HPDE6-E6E7 (cell line): Measurements from ENCODE around the gene PACSIN2.
"Not testable (repeated sequence)": the region's sequence is repeated elsewhere in the genome, so short reads cannot be mapped to it uniquely, and the experiment has no call there.

Experiments
- DNase-seq: peaks from one replicate; pipeline ENCODE4 v3.0.0; 2011; ENCODE audit warnings: missing footprints; ENCODE audit errors: extremely low spot score

The PACSIN2 gene

DNA sequence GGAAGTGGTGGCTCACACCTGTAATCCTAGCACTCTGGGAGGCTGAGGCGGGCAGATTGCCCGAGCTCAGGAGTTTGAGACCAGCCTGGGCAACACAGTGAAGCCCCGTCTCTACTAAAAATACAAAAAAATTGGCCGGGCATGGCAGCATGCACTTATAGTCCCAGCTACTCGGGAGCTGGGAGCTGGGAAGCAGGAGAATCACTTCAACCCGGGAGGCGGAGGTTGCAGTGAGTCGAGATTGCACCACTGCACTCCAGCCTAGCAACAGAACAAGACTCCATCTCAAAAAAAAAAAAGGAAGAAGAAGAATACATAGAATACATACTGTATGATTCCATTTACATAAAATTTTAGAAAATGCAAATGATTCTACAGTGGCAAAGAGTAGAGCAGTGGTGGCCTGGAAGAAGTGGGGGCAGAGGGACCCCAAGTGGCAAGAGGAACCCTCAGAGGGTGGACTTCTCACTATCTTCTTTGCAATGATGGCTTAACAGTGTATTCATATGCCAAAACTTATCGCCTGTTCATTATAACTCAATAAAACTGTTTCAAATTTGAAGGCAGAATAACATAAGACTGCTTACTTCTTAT, 22.0 kb downstream of the PACSIN2 start:
- DNase-seq: no peak

DNA sequence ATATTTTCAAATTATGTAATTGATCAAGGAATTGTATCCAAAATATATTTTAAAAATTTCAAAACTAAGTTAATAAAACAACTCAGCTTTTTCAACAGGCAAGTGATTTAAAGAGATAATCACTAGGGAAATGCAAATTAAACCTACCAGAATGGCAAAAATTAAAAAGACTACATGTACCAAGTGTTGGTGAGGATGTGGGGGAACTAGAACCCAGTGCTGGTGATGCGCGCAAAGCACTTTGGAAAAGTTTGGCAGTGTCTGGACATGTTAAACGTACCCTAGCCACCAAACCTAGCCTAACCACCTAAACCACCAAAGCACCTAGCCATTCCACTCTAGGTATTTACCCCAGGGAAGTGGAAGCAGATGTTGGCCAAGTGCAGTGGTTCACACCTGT, 22.9 kb downstream of the PACSIN2 start:
- no peak for DNase-seq

DNA sequence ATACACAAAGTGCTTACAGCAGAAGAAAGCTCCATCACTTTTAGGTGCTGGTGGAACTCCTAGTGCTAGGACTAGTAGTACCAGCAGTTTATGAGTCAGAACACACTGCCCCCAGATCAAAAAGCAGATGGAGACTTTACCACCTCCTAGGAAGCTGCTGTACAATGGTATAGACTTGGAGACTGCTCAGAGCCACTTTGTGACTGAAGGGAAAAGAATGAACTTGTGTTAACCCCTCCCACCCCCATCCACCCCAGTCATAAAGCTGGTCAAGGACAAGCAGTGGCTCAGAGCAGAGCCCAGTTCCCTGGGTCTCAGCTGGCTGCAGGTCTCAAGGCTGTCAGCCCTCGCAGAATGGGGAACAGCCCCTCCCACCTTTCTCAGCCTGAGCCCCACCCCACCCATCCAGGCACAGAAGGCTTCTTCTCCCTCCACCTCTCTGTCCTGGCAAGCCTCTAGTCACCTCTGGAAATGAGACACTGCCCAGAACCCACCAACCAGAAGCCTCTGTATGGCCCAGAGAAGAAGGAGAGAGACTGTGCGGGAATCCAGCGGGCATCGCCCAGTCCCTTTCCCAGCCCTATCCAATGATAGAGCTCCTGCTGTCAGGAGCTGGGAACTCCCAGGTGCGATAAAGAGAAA, 23.8 kb downstream of the PACSIN2 start:
- no peak for DNase-seq

DNA sequence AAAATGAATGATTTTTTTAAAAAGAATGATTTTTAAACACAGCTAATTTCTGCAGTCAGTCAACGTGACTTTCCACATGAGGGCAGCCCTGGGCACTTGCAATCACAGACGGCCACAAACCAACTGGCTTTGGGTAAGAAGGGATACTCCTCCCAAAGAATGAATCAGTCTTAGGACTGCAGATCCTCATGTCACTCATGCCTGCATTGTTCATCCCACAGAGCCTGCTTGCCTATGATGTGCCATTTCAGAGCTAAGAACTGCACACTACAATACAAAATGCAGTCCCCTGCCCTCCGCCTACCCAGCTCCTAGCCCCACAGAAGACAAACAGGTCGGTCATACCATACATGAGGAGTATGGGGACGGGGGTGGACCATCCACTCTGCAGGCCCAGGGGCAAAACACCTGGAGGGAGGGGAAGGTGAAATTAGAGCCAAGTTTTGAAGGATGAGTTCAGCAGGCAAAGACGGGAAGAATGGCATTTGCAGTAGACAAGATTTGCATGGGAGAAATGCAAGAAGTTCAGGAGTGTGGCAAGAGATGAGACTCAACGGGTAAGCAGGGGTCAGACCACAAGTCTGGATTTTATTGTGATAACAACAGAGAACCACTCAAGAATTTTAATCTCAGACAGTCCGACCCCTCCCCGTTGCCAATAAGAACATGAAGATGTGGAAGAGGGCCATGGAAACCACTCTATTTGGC, 24.7 kb downstream of the PACSIN2 start:
- DNase-seq: peak; percentile 86

DNA sequence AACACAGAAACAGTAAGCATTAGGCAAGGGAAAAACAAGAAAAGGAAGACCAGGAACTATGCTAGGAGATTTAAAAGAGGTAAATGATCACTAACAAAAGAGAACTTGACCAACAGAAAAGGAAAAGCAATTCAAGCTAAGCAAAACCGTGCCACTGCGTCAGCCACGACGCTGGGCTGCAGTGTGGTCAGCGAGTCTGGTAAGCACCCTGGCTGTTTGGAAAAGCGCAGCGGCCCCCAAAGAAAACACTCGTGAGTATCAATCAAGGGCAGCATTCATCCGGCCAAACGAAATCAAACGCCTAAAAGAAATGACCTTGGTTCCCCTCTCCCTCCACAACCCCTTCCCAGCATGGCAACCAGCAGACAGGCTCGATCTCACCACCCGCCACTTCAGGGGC, 28.8 kb downstream of the PACSIN2 start:
- no peak for DNase-seq

DNA sequence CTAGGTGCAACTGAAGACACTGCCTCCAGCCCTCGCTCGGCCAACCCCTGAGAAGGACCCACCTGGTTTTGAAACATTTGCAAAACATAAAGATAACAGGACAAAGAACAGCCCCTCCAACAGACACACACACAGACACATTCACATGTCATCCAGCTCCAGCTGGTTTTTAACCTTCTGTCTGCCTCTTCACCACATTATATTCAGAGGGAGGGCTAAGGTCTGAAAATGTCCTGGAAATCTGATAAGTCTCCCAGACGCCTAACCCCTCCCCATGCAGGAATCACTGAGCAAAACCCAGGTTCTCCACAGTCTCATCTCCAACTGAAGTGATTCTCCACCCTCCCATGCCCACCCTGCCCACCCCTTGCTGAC, 29.4 kb downstream of the PACSIN2 start:
- no peak for DNase-seq

DNA sequence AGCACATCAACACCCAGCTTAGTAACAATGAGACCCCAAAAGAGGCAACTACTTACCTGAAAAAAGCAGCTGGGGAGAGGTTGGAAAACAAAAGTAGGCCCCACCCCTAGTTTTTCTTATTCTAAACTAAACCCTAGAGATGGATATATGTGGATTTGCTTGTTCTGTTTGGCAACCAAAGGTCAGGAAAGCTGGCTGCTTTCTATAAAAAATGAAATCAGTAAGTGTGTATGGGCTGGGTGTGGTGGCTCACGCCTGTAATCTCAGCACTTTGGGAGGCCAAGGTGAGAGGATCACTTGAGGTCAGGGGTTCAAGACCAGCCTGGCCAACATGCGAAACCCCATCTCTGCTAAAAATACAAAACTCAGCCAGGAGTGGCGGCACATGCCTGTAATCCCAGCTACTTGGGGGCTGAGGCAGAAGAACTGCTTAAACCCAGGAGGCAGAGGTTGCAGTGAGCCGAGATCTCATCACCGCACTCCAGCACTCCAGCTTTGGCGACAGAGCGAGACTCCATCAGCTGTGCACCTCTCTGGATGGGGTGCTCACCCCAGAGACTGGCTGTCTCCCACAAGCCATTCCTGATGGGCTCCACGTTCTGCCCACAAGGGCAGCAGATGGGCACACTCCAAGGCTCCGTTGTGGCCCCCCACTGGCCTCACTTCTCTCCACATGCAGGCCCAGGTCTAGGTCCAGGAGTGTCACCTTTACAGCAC, 30.0 kb downstream of the PACSIN2 start:
- DNase-seq: no peak

DNA sequence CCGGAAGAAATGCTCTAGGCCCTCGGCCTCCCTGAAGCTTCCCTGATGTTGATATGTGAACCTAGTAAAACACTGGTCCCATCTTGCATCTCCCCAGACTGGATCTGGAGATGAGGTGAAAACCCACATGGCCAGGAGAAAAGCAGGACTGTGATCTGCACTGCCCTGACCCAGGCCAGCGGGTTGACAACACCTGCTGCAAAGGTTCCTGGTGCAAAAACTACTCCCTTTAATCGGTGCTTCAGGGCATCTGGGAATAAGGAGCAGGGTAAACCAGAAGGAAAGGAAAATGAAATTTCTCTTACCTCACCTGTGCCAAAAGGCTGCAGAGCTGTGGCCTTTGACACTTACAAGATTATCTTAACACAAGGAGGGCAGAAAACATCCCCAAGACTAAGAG, 30.6 kb downstream of the PACSIN2 start:
- DNase-seq: no peak

DNA sequence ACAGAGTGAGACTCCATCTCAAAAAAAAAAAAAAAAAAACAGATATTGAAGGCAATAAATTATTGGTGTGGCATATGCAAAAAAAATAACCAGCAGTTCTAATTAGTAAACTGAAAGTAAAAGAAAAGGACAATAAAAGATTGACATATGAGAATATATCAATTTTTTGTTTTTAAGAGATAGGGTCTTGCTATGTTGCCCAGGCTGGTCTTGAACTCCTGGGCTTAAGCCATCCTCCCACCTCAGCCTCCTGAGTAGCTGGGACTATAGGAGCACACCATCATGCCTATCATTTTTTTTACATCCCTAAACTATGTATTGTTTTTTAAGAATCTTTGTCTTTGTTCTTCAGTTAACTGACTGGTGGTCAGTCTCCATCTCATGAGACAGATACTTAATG, 31.5 kb downstream of the PACSIN2 start:
- DNase-seq: no peak

DNA sequence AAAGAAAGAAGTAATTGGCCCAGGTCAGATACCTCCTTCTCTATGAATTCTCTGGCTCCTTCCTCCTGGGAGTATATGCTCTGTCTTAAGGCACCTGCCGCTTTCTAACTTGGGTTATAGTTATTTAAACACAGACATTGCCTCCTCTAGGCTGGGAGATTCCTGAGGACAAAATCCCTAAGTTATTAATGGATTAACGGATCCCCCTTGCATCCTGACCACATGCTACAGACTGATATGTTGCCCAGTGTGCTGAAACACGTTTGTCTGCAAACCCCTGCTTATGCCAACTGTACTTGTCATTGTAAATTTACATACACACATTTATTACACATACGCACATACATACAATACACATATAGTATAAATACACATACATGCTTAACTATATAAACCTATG, 35.3 kb downstream of the PACSIN2 start:
- DNase-seq: no peak

DNA sequence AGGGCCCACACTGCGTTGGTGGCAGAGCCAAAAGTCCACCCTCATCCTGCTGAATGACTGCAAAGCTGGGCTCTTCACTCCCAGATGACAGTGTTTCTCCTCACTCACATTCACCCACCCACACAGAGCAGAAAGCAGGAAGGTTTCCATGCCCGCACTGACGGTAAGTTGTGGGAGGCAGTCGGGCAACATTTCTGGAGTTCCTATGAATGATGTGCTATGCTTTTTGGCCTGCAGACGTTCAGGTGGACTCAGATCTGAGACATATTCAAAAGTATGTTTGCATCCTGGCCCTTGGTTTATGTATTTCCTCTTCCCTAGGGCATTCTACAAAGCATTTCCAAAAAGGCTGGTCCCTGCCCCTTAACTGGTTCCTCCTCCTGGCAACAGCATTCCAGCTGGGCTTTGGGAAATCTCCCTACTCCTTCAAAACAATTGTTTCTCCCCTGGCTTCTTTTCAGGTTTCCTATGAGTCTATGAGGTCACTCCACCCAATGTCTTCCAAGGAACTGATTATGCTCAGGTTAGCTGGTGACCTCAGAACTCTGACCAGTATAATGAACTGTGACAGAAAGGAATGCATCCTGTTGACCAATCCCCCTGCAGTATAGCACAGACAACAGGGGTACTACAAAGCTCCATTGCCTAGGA, 36.4 kb downstream of the PACSIN2 start:
- DNase-seq: no peak

DNA sequence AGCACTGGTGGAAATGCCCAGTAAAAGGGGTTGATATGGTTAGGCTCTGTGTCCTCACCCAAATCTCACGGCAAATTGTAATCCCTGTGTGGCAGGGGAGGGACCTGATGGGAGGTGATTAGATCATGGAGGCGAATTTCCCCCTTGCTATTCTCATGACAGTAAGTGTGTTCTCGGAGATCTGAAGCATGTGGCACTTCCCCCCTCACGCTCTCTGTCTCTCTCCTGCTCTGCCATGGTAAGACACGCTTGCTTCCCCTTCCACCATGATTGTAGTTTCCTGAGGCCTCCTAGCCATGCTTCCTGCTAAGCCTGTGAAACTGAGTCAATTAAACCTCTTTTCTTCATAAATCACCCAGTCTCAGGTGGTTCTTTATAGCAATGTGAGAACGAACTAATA, 37.4 kb downstream of the PACSIN2 start:
- DNase-seq: no peak

DNA sequence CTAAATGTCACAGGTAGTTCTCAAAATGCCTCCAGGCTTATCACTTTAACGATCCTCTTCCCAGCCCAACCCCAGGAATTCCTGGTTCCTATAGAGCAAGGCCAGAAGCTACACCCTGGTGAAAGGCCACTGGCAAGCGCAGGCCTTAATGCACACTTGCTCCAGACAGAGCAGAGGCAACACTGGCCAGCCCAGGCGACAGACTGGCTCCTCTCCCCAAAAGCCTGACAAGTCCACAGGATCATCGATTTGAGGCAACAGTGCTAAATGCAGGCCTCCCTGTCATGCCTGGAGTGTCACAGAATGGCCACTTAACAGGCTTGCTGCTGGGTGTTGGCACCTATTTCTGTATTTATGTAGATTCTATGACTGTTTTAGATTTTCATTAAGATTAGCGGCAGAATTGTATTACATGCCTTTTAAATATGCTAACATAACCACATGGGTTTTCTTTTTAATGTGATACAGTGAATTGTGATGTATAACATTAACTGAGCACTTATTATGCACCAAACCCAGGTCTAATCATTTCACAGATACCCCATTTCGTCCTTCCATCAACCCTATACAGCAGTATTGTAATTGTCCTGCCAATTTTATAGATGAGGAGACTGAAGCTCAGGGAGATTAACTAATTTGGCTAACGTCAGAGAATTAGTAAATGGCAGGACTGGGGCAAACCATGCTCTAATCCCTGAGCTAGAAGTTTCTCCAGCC, 38.6 kb downstream of the PACSIN2 start:
- no peak for DNase-seq

DNA sequence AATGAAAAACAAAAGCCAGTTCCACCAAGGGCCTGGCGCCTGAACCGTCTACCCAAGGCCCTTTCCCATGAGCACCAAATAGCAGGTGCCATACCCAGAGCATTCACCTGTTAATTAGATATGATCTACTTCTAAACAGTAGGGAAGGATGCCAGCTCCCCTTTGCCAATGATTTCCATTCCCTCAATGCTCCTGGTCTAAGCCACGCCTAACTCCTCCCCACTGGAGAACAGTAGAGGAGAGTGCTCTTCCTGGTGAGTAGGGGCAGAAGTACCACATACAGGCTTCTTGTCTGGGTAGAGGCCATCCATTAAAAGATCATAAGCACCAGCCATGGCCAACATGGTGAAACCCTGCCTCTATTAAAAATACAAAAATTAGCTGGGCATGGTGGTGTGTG, 40.7 kb downstream of the PACSIN2 start:
- DNase-seq: no peak

DNA sequence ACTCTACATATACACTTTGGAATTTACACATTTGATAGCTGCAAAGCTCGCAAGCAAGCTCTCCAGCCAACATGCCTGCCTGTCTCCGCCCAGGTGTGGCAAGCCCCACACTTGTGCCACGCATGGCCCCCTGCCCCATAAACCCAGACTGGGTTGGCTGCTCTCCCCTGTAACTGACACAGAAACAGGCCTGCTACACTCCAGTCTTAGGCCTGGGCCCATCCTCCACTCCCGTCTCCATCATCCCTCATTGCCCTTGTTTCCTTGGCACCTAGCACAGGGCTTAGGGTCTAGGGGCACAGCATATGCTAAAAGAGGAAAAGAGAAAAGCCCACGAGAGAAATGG, 41.4 kb downstream of the PACSIN2 start:
- no peak for DNase-seq

DNA sequence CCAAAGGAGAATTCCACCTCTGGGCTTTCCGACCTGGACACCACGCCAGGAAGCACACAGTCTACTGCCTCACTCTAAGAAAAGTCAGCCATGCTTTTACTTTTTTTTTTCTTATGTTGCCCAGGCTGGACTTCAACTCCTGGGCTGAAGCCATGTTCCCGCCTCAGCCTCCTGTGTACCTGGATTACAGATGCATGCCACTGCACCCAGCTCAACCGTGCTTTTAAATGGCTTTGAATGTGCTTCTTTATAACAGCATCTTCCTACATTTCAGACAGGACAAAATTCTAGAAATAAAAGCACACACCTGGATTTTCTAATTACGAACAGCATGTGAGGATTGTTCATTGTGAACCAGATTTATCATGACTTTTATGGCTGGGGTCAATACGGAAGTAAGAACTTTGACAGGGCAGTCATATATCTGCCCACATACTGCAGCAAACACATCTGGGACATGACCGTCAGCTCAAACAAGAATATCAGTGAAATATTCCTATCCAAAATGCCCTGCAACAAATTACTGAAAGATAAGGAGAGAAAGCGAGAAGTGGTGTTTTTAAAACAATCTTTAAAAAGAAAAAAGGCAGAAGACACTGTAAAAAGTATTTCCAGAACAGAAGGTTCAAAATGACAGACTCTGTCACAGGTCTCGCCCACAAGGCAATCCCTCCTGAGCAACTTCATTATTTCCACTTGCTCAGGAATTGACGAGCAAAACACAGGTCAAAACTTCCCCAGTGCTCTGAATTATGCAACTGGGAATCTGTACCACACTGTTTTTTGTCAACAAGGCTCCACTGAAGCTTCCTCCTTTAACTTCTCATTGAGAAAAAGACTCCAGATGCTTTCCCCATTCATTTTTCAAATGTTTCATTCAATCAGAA, 42.1 kb downstream of the PACSIN2 start:
- DNase-seq: no peak

DNA sequence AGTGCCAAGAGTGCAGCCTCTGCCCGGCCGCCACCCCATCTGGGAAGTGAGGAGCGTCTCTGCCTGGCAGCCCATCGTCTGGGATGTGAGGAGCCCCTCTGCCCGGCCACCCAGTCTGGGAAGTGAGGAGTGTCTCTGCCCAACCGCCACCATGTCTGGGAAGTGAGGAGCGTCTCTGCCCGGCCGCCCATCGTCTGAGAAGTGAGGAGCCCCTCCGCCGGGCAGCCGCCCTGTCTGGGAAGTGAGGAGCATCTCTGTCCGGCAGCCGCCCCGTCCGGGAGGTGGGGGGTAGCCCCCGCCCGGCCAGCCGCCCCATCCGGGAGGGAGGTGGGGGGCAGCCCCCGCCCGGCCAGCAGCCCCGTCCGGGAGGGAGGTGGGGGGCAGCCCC, 43.5 kb downstream of the PACSIN2 start:
- DNase-seq: not testable (repeated sequence)

DNA sequence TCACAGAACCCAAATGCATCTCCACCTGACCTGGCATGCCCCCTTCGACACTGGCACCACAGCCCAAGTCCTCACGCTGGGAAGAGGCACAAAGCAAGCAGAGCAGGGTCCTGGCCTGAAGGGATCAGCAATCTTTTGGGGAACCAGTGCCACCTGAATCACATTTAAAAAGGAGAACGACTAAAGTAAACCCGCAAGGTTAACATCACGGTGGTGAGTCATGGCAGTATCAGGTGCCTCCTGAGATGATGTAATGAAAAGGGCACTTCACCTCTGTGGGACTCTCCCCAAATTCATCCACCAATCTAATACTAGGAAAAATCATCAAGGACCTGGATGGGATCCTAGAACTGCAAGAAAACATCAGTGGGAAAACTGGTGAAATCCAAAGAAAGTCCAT, 44.9 kb downstream of the PACSIN2 start:
- DNase-seq: peak; percentile 42

DNA sequence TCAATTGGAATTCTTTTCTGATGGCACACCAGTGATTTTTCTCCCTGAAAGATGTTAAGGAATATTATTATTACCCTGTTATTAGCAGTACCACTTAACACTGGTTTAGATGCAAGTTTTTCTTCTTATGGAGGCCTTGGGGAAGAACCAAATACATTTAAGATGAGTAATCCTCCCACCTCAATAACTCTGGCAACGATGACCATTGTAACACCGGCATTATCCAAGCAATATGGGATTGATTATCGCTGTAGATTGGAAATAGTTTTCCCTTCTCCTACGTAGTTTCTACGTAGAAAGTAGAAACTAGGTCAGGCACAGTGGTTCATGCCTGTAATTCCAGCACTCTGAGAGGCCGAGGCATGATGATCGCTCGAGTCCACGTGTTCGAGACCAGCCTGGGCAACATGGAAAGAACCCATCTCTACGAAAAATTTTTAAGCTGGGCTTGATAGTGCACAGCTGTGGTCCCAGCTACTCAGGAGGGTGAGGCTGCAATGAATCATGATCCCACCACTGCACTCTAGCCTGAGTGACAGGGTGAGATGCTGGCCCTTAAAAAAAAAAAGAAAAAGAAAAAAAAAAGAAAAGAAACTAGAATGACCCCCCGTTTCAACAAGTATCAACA, 45.5 kb downstream of the PACSIN2 start:
- no peak for DNase-seq

DNA sequence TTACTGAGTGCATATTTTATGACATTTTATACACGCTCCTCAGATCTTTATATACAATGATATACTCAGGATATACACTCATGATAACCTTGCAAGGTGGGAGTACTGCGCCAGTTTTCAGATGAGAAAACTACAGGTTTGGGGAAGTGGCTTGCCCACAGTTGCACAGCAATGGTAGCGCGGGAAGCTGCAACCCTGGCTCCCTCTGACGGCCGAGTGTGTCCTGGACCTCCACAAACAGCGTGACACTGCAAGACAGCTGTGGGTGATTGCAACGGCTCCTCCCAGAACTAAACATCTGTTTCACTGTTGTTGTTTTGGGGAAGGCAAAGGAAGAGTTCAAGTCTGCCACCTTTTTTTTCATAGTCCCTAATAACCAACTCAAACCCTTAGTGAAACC, 47.0 kb downstream of the PACSIN2 start:
- DNase-seq: no peak
